Fibroblast of villous mesenchyme (primary cell): ENCODE data around the gene CALHM2. TPM values are rescaled to one million over a fixed set of nuclear protein-coding genes. Genes with fewer than 3 reads are reported as not detected.
A peak's percentile ranks its signal among the peaks of the same experiment; 100 is the strongest.

Experiments used
- DNase-seq: peaks from one replicate; pipeline ENCODE4 v3.0.0-alpha.2; 2010; ENCODE audit warnings: low read depth
- H3K4me3 ChIP-seq: 2 replicates; pipeline ENCODE4 v1.5.1; 2011; ENCODE audit warnings: low read depth, mild to moderate bottlenecking, low read length
- total RNA-seq: library from RNA; depleted of rRNA; stranded (reverse); fragments of >200 nt; gene quantifications from 2 replicates; pipeline ENCODE4 v1.2.3, GENCODE V29; 2012
- TF ChIP-seq, protein P1 (sequence below): IDR thresholded peaks from 2 replicates; pipeline ENCODE4 v1.5.1; 2012; ENCODE audit warnings: low read depth, mild to moderate bottlenecking, low read length; ENCODE audit not compliant: insufficient read depth

Gene CALHM2
- total RNA-seq, 1 donor = 32.4 TPM

GRCh38 chr10:103475437-103475836 lies 23.3 kb upstream of the CALHM2 start:
- no peak for DNase-seq
- H3K4me3 ChIP-seq = no peak overlapping the region
- TF ChIP-seq, protein P1, sequence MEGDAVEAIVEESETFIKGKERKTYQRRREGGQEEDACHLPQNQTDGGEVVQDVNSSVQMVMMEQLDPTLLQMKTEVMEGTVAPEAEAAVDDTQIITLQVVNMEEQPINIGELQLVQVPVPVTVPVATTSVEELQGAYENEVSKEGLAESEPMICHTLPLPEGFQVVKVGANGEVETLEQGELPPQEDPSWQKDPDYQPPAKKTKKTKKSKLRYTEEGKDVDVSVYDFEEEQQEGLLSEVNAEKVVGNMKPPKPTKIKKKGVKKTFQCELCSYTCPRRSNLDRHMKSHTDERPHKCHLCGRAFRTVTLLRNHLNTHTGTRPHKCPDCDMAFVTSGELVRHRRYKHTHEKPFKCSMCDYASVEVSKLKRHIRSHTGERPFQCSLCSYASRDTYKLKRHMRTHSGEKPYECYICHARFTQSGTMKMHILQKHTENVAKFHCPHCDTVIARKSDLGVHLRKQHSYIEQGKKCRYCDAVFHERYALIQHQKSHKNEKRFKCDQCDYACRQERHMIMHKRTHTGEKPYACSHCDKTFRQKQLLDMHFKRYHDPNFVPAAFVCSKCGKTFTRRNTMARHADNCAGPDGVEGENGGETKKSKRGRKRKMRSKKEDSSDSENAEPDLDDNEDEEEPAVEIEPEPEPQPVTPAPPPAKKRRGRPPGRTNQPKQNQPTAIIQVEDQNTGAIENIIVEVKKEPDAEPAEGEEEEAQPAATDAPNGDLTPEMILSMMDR = no peak

DNA sequence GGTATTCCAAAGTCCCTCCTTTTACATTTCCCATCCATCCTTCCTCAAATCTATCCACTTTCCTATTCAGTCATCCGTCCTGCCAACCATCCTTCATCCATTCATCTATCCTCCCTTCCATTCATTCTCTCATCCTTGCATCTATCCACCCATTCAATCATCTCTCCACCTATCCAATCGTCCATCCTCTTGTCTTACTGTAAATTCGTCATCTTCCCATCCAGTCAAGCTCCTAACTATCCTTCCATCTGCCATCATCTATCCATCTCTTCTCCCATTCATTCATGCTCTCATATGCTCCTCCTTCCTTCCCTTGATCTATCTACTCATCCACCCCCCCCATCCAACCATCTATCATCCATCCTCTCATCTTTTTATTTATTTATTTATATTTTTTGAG lies 21.9 kb upstream of the CALHM2 start:
- no peak for DNase-seq
- TF ChIP-seq, protein P1 = no peak
- H3K4me3 ChIP-seq = no peak overlapping the region

- TF ChIP-seq, protein P1 = no peak
- no peak for DNase-seq
These were observed 21.1 kb upstream of the CALHM2 start for GRCh38 chr10:103473261-103473671.

GRCh38 chr10:103472005-103472404 lies 19.8 kb upstream of the CALHM2 start:
- DNase-seq = no peak
- TF ChIP-seq, protein P1 = no peak
- H3K4me3 ChIP-seq = no peak overlapping the region

More at GRCh38 chr10:103473261-103473671, 21.1 kb upstream of the CALHM2 start:
- H3K4me3 ChIP-seq = no peak overlapping the region

DNA sequence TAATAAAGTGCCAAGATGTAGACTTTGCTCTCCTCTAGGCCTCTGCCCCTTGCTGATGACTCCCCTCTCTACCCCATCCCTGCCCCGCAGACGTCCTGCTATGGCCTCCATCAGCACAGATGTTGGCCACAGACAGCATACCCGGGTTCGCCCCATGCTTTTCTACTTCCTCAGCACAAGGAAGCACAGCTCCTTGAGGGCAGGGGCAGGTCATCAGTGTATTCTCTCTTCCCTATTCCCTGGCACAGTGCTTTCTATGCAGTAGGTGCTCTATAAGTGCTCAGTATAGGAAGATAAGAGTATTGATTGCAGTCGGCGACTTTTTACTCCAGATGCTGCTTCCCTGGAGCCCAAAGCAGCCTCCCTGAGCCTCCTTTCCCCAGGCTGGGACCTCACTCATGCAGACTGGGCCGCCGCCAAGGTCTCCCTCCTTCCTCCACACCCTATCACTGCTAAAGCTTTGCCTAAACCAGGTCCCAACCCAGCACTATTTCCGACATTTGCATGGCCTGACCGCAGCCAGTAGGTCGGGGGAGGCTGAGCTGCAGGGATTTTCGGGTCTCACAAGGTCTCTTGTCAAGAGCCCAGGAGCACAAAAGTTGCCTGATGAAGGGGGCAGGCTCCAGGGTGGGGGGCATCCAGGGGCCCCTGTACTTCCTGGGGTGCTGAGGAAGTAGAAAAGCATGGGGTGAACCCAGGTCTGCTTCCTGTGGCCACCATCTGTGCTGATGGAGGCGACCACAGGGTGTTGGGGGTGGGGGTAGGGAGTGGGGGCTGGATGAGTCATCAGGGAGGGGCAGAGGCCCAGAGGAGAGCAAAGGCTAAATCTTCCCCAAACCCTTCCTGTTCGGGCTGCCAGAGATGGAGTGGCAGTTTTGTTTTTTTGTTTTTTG lies 18.8 kb upstream of the CALHM2 start:
- TF ChIP-seq, protein P1 = no peak
- DNase-seq = peak; percentile 59
- no peak overlapping the region for H3K4me3 ChIP-seq

GRCh38 chr10:103469201-103469600 lies 17.0 kb upstream of the CALHM2 start:
- no peak overlapping the region for H3K4me3 ChIP-seq
- DNase-seq = no peak
- TF ChIP-seq, protein P1 = no peak

- TF ChIP-seq, protein P1 = no peak
- H3K4me3 ChIP-seq = no peak overlapping the region
- no peak for DNase-seq
These were observed 15.2 kb upstream of the CALHM2 start for GRCh38 chr10:103467406-103467805.
